ENCODE data around the gene CD200R1. TPM values are rescaled to one million over a fixed set of nuclear protein-coding genes. Genes with fewer than 3 reads are reported as not detected.

The CD200R1 gene
- total RNA-seq, 4 donors from 2014 or later = 0.88 to 1.3 TPM; not detected in 2

GRCh38 chr3:112904786-112905185 lies 70.1 kb downstream of the CD200R1 start:
- no peak for DNase-seq
- no peaks in the 10 kb centered on the region for H3K9me3 ChIP-seq
- H3K4me3 ChIP-seq = no peak overlapping the region
- no peaks in the 10 kb centered on the region for H3K36me3 ChIP-seq
- no peaks in the 10 kb centered on the region for H3K27me3 ChIP-seq
- TF ChIP-seq CTCF (IDR thresholded peaks at IDR 0.05) (no peak), POLR2A (IDR thresholded peaks at IDR 0.05) (no peak)
- no peak overlapping the region for H3K27ac ChIP-seq
- H3K4me1 ChIP-seq = no peaks in the 10 kb centered on the region

DNA sequence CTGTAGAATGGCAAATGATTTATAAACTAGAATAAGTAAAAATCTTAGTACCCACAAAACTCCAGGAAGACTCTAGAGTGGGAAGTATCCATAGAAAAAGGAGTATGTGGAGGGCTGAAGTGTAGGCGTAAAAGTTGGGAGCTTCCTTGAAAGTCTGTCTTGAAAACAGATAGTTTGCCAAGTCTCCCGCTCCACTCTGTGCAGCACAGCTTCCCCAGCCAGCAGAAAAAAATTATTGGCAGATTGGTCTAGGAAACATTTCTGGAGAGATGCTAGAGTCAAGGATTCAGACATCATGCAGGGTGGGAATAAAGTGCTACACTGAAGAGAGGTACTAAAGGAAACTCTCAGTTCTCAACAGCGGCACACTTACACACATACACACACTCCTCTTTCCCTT lies 74.8 kb downstream of the CD200R1 start:
- no peaks in the 10 kb centered on the region for H3K4me1 ChIP-seq
- no peak for DNase-seq
- H3K4me3 ChIP-seq = no peak overlapping the region
- no peaks in the 10 kb centered on the region for H3K36me3 ChIP-seq
- H3K9me3 ChIP-seq = no peaks in the 10 kb centered on the region
- H3K27ac ChIP-seq = no peak overlapping the region
- no peaks in the 10 kb centered on the region for H3K27me3 ChIP-seq
- TF ChIP-seq CTCF (IDR thresholded peaks at IDR 0.05) (no peak), POLR2A (IDR thresholded peaks at IDR 0.05) (no peak)

- Histone ChIP-seq H3K4me3 (no peak overlapping the region), H3K9me3 (no peaks in the 10 kb centered on the region), H3K4me1 (no peaks in the 10 kb centered on the region), H3K27me3 (no peaks in the 10 kb centered on the region), H3K27ac (no peak overlapping the region), H3K36me3 (no peaks in the 10 kb centered on the region)
- DNase-seq = no peak
- no peak for TF ChIP-seq CTCF (IDR thresholded peaks at IDR 0.05)
- TF ChIP-seq POLR2A (IDR thresholded peaks at IDR 0.05) = no peak
These were observed 77.1 kb downstream of the CD200R1 start for GRCh38 chr3:112897791-112898190.

- no peaks in the 10 kb centered on the region for H3K36me3 ChIP-seq
- no peak for DNase-seq
- H3K9me3 ChIP-seq = no peaks in the 10 kb centered on the region
- no peaks in the 10 kb centered on the region for H3K27me3 ChIP-seq
- TF ChIP-seq POLR2A (IDR thresholded peaks at IDR 0.05) = no peak
- H3K4me3 ChIP-seq = no peak overlapping the region
- no peak overlapping the region for H3K27ac ChIP-seq
- no peaks in the 10 kb centered on the region for H3K4me1 ChIP-seq
These were observed 80.6 kb downstream of the CD200R1 start for GRCh38 chr3:112894258-112894657.

GRCh38 chr3:112889357-112889756 lies 85.5 kb downstream of the CD200R1 start:
- no peaks in the 10 kb centered on the region for H3K9me3 ChIP-seq
- TF ChIP-seq CTCF (IDR thresholded peaks at IDR 0.05) (no peak), POLR2A (IDR thresholded peaks at IDR 0.05) (no peak)
- no peak for DNase-seq
- H3K4me1 ChIP-seq = no peaks in the 10 kb centered on the region
- H3K4me3 ChIP-seq = no peak overlapping the region
- no peaks in the 10 kb centered on the region for H3K27me3 ChIP-seq
- no peak overlapping the region for H3K27ac ChIP-seq
- no peaks in the 10 kb centered on the region for H3K36me3 ChIP-seq

GRCh38 chr3:112888381-112889085 lies 86.4 kb downstream of the CD200R1 start:
- Histone ChIP-seq H3K4me1 (no peaks in the 10 kb centered on the region), H3K36me3 (no peaks in the 10 kb centered on the region), H3K27ac (no peak overlapping the region), H3K4me3 (no peak overlapping the region), H3K9me3 (no peaks in the 10 kb centered on the region), H3K27me3 (no peaks in the 10 kb centered on the region)
- no peak for DNase-seq
- TF ChIP-seq POLR2A (IDR thresholded peaks at IDR 0.05) (no peak), CTCF (IDR thresholded peaks at IDR 0.05) (no peak)
